ENCODE results near the gene SIRT5.

Gene SIRT5

DNA sequence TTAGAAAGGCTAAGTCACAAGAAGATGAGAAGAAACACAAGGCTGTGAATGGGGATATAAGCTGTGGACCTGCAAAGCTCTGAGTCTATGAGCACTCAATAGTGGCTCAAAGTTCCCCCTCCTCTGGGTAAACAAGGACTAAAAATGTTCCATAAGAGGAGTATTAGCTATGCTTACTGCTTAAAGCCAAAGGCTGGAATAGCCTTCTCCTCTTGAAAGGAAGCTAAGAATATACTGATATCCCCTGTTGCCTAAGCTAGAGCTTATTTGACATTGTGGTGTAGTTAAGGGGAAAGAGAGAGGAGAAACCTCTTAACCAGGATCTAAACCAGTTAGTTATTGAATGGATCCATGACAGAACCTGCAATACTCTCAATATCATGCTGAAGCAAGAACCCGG lies 86.5 kb downstream of the SIRT5 start:
- no peak for TF ChIP-seq CTCF (IDR thresholded peaks at IDR 0.05; ENCODE audit: low read depth, low read length)
- in situ Hi-C loops (cut with HindIII; ENCODE audit: low sequenced_read_pairs) = no loop called here

GRCh38 chr6:13661647-13662046 lies 87.2 kb downstream of the SIRT5 start:
- no peak for DNase-seq (ENCODE audit: low read depth, low spot score)
- H3K4me3 ChIP-seq (ENCODE audit: low read depth, low read length) = no peak overlapping the region
- in situ Hi-C loops (cut with HindIII; ENCODE audit: low sequenced_read_pairs) = no loop called here
- no peak for TF ChIP-seq CTCF (IDR thresholded peaks at IDR 0.05; ENCODE audit: low read depth, low read length)

More for the DNA sequence above, 86.5 kb downstream of the SIRT5 start:
- DNase-seq (ENCODE audit: low read depth, low spot score) = no peak
- no peak overlapping the region for H3K4me3 ChIP-seq (ENCODE audit: low read depth, low read length)

- no peak for DNase-seq (ENCODE audit: low read depth, low spot score)
- TF ChIP-seq CTCF (IDR thresholded peaks at IDR 0.05; ENCODE audit: low read depth, low read length) = no peak
- in situ Hi-C loops (cut with HindIII; ENCODE audit: low sequenced_read_pairs) = no loop called here
- H3K4me3 ChIP-seq (ENCODE audit: low read depth, low read length) = no peak overlapping the region
Observed at GRCh38 chr6:13662651-13663334, 88.4 kb downstream of the SIRT5 start.

GRCh38 chr6:13663986-13664385 lies 89.6 kb downstream of the SIRT5 start:
- DNase-seq (ENCODE audit: low read depth, low spot score) = no peak
- no peak overlapping the region for H3K4me3 ChIP-seq (ENCODE audit: low read depth, low read length)
- in situ Hi-C loops (cut with HindIII; ENCODE audit: low sequenced_read_pairs) = no loop called here
- no peak for TF ChIP-seq CTCF (IDR thresholded peaks at IDR 0.05; ENCODE audit: low read depth, low read length)

Measured in astrocyte of the spinal cord (primary cell).